GM18508 (cell line): ENCODE data around the gene INO80C.
A peak's percentile ranks its signal among the peaks of the same experiment; 100 is the strongest.
"Not testable (repeated sequence)": the region's sequence is repeated elsewhere in the genome, so short reads cannot be mapped to it uniquely, and the experiment has no call there.

Experiments used
- ATAC-seq: cut with Tn5 transposase; IDR thresholded peaks from one replicate; pipeline ENCODE4 v1.9.1; 2021; ENCODE audit warnings: moderate number of reproducible peaks; ENCODE audit not compliant: insufficient read depth, unreplicated experiment

INO80C gene

DNA sequence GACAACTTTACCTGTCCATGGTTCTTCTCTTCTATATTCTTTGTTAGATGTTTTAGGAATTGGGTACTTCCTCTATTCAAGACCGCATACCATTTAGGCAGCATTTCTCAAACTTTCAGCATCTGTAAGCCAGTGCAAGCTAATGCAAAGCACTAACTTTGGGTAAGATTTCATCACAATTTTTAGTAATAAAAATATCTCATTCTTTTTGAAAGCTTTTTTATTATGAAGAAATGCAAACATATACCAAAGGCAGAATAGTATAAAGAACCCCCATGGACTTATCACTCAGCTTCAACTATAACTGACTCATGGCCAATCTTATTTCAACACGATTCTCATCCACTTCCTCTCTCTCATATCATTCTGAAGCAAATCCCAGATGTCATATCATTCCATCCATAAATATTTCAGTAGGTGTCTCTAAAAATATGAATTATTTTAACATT, 32.9 kb downstream of the INO80C start:
- ATAC-seq, result no peak

DNA sequence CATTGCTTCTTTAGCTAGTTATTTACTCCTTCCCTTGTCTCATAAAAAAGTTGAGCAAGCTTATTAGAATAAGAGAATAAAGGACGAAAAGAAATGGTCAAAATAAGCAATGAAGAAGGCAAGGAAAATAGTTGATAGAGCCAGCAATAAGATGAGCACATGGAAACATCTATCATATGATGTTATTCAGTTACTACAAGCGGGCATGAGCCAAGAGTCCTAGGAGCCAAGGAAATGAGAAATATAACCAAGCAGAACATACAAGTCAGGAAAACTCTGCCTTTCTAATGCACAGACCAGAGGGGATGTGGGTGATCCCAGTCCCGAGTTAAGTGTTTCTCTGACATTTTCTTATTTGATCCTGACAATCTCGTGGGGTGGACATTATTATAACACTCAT, 33.9 kb downstream of the INO80C start:
- no peak for ATAC-seq

DNA sequence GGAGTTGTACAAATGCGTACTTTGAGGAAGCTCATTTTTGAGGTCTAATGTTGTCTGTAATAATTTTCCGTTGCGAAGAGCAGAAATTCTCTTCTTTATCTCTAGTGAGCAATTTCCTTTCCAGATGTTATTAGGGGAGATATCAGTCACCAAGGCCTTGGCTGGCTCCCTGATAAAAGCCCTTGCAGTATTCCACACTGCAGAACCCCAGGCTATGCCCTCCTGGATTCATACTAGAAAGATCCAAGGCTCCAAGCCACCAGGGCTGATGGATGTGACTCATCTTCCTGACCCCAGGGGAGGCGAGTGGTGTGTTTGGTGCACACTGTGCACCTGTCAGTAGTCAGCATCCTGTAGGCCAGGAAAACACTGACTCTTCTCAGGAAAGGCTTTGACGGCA, 34.7 kb downstream of the INO80C start:
- ATAC-seq, result no peak

DNA sequence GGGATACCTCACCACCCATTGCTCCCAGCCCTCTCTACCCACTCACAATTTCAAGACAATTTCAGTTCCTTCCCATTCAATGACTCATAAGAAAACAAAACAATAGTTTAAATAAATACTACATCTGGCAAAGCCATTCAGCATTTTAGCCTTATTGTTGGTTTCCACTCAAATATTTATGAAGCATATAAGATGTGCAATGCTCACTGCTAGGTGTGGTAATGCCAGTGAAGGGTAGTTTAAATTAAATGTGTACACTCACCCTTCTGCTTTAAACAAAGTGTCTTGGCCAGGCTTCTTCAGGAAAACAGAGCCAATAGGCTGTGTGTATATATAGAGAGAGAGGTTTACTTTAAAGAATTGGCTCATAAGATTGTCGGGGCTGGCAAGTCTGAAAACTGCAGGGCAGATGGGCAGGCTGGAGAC, 37.0 kb downstream of the INO80C start:
- no peak for ATAC-seq

DNA sequence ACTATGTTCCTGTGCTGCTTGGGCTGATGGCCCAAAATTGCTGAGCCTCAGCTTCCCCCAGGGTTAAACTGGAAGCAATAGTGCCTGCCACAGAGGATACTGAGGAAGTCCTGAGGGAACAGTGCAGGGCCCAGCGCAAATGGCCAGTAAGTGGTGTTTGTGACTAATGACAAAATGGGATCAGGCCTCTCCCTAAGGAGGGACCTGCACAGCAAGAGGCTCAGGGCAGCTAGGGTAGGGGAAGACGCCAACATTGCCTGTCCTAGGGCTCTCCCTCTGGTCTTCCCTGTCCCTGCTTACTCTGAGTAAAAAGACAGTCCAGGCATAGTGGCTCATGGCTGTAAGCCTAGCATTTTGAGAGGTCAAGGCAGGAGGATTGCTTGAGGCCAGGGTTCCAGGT, 37.8 kb downstream of the INO80C start:
- ATAC-seq, result no peak

DNA sequence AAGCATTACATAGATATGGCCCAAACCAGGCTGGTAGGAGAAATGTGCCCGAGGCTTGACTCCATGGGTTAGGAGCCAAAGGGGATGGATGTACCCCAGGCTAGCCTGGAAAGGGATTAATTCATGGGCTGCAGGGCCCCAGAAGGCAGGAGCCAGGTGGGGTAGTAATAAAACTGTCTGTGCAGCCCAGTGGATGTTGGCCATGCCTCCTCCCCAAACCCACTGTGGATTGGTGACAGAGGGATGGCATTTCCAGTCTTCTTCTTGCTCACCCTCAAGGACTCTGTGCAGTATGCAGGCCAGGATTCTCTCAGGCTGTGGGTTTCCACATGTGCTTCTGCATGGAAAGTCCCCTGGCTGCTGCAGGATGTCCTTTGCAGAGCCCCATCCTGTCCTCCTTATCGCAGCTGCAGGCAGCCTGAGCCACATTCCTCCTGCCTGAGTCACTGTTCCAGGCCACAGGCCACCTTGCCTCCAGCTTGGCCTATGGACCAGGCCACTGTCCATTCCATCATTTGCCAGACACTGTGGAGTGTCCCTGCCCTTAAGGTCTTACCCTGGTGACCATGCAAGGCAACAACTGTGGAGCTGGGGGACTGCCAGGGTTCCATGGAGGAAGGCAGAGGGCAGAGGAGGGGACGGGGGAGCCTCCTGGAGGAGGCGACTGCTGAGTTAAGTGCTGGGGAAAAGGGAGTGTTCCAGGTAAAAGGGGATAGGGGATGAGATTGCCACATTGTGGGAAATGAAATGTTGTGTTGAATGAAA, 38.9 kb downstream of the INO80C start:
- ATAC-seq, result peak; percentile 51

DNA sequence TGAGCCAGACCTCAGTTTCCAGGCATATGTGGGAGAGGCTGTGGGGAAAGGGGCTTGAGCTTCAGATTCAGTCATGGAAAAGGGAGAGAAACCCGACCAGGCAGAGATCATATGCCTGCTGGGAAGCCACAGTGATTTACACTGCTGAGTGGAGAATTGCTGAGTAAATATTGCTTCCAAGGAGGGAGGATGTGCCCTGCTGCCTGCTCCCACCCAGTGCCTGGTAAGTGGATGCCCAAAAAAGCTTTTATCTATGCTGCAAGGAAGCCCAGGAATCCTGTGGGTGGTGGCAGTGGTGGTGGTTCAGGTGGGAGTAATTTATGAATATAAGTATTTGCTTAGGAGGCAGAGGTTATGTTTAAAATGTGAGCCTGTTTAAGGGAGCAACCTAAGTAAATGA, 39.5 kb downstream of the INO80C start:
- no peak for ATAC-seq

DNA sequence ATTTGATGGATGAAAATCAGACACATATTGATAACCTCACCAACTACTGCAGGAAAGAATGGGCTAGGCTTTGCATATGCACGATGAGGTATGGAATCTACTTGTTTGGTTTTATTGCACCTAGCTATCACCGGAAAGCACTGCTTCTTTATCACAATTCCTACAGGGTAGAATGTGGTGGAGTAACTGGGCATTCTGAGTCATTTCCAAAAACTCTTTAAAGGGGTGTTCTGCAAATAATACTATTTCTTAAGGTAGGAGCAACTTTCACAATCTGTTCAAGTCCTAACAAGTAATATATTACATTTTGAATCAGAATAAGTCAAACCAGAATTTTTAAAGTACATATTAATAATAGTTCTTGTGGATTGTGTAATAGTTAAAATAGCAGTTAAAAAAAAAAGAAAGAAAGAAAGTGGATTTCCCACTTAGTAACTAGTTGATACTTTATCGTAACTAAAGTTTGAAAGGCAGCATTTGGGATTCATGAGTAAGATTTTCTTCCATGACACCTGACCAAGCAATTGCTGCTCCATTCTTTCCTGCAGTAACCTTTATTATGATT, 40.5 kb downstream of the INO80C start:
- no peak for ATAC-seq

DNA sequence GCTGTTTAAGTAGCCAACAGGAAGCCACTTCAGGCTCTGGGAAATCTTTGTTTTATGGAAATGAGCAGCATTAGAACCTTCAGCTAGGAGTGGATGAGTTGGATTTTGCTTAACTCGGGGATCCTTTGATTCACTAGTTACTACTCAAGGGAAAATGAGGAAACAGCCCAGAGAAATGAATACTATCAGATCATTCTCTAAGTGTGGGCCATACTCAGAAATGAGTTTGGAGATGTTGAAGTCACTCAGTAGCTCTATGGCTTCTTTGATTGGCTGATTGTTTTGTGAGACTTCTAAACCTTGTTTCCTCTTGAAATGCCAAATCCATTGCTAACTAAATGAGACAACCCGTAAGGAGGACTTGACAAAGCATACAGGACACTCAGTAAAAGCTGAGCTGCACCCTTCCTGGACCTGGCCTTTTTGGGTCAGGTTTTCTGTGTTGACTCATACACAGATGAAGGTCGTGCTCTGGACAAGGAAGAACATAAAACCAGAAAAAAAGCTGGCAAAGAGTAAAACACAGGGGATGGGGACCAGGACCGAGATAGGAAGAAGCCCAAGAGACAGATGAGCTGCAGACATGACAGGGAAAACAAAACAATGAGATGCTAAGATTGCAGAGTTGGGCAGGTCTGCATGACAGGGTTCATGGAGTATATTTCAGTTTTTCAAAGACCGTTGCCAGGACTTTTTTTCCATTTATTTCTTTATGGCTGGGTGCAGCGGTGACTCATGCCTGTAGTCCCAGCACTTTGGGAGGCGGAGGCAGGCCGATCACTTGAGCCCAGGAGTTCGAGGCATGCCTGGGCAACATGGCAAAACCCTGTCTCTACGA, 41.6 kb downstream of the INO80C start:
- ATAC-seq, result no peak

DNA sequence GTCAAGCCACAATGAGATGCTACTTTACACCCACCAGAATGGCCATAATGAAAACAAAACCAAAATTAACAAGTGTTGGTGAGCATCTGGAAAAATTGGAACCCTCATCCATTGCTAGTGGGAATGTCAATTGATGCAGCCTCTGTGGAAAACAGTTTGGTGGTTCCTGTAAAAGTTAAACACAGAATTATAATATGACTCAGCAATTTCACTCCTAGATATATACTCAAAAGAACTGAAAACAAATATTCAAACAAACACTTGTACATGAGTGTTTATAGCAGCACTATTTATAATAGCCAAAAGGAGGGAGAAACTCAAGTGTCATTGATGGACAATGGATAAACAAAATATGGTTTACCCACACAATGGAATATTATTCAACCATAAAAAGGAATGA, 43.0 kb downstream of the INO80C start:
- ATAC-seq, result no peak

DNA sequence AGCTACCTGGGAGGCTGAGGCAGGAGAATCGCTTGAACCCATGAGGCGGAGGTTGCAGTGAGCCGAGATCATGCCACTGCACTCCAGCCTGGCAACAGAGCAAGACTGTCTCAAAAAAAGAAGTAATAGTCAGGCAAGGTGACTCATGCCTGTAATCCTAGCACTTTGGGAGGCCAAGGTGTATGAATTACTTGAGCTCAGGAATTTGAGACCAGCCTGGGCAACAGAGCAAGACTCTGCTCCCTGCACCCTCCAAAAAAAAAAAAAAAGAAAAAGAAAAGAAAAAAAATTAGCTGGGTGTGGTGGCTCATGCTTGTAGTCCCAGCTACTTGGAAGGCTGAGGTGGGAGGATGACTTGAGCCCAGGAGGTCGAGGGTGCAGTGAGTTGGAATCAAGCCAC, 44.7 kb downstream of the INO80C start:
- ATAC-seq, result not testable (repeated sequence)

DNA sequence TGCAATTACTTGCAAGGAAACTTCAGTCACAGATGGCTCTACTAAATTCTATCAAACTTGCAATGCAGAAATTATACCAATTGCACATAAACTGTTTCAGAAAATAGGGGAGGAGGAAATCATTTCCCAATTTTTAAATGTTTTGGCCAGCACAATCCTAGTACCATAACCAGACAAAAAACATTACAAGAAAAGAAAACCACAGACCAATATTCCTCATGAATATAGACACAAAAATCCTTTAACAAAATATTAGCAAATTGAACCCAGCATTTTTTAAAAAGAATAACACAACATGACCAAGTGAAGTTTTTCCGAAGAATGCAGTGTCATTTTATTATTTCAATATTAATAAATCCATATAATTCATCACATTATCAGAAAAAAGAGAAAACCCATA, 45.8 kb downstream of the INO80C start:
- ATAC-seq, result no peak

DNA sequence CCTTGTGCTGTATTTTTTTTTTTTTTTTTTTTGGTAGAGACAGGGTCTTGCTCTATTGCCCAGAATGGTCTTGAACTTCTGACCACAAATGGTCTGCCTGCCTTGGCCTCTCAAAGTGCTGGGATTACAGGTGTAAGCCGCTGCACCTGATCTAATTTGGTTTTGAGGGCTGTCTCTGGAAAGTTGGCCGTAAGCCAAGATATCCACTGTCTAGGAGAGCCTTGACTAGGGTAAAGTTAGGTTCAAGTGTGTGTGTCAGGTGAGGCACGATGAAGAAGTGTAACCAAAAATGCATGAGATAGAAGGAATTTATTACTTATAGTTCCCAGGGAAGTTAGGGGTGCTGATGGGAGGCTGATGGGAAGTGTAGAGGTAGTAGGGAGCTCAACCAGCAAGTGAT, 46.7 kb downstream of the INO80C start:
- no peak for ATAC-seq

DNA sequence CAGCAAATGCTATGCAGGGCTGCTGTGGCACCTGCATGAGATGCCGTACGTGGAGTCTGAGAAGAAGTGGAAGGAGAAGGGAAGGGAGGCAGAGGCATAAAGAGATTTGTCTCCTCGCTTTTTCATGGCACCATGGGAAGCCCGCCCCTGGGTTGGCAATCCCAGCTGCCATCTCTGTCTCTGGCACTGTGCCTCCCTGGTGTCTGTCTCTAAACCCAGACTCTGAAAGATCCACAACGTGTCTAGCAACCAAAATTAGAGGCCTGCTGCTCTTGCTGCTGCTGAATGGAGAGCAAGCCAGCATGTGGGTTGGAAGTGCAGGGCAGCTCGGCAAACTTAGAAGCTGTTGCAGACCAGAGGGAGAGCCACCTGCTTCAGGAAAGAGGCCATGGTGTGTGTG, 53.1 kb downstream of the INO80C start:
- ATAC-seq, result no peak

DNA sequence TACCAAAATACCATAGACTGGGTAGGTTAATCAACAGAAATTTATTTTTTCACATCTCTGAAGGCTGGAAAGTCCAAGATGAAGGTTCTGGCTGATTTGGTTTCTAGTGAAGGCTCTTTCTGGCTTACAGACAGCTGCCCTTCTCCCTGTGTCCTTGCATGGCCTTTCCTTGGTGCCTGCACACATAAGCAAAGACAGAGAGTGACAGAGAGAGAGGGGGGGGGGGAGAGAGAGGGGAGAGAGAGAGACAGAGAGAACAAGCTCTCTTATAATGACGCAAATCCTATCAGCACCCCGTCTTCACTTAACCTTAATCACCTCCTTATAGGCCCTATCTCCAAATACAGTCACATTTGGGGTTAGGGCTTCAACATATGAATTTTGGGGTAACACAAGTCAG, 53.9 kb downstream of the INO80C start:
- ATAC-seq, result no peak

DNA sequence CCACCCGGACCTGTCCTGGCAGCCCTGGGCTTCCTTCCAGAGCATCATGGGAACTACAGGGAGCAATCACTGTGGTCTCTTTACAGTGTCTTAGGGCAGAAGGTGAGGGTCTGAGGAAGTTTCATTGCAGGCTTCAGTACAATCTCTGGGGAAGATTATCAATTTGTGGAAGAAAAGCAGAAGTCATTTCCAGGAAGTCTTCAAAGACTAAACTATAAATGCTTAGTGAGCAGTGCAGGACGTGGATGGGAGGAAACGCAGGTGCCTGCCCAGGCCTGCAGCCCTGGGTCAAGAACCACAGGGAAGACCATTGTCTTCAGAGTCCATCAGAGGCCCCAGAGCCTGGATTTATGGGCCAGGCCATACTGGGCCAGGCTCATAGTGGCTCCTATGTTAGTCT, 54.3 kb downstream of the INO80C start:
- ATAC-seq, result no peak

DNA sequence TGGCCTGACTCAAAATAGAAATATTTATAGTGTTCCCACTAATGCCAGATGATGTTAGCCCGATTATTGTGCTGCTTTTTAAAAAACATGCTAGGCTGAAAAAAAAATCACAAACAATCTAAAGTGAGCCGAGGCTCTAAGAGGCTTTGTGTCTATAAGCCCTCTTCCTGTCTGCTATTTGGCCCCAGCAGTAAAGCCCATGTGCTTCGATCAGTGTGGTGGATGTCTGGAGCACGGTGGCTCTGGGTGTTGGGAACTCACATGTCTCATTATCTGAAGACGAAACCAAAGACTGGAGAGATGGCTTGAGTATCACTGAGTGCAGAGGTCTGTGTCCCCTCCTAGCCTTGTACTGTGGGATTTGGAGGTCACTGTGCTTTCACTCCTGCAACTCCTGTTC, 55.1 kb downstream of the INO80C start:
- ATAC-seq, result no peak

DNA sequence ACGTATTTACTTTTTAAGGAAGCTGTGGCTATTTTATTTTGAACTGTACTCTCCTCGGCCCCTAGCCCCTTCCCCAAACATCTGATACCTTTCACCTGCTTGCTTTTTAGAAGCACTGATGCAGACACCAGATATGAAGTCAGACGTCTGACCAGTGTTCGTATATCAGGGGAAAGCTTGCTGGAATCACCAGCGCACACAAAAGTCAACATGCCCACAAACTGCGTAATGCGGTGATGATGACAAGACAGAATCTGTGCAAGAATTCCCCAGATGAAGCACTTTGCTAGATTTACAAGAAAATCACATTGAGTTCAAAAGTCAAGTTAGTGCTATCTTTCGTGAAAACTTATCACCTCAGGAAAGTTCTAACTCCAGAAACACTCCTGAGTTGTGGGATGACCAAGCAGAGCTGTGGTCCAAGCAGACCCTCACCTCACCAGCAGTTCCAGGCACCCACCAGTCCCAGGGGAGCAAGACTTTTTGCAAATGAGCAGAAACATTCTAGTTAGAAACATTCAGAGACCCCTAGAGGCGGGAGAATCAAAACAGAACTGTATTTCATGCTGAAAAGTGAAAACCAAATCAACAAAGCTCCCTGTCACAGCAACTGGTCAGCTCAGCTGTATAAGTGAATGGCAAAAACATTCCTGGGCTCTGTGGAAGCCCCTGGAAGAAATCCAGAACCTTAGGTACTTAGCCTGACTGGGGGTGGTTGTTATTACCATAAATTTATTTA, 55.7 kb downstream of the INO80C start:
- ATAC-seq, result no peak

DNA sequence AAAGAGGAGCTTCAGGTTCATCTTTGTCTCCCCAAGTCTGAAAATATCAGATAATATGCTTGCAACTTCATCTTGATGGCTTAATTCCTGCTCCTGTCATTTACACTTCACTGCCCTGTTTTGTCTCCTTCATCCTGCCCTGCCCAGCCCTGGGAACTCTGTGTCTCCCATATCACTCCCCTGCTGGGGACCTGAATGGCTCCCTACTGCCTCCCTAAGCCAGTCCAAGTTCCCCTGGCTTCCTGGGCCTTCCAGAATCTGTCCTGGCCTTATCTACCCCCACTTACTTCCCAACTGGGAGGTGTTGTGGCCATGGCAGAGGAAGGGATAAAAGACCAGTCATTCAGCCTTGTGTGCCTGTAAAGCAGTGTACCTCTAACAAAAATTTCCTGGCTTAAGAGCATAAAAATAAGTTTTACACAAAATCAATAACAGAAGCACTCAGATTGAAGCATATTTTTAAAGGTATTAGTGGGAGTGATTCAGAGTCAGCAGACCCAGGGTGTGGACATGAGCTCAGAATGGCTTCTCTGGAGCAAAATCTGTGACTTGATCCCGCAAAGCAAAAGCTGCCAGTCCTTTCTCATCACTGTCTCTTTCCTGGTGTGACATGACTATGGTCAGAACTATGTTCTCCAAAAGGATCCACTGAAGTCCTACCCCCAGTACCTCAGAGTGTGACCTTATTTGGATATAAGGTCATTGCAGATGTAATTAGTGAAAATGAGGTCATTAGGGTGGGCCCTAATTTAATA, 59.1 kb downstream of the INO80C start:
- ATAC-seq, result no peak

DNA sequence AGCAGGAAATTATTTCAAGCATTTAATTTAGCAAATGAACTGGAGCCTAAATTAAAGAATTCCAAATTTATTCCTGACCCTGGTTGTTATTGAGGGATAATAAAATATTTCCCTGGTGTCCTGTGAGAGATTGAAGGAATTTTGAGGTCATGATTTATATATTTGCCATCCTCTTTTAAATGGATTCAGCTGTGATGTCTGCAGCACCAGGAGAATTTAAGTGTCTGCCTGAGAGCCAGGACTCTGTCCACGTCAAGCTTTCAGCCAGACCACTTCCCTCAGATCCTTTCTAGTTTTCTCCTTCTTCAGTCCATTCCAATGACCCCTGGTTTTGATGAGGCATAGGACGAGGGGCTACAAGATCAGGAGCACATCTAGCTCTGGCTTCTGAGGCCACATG, 59.9 kb downstream of the INO80C start:
- ATAC-seq, result no peak
